Measurements from ENCODE around the gene TPCN1. TPM values are rescaled to one million over a fixed set of nuclear protein-coding genes. Genes with fewer than 3 reads are reported as not detected.

The TPCN1 gene
- total RNA-seq, 2 donors from 2014 or later = 54.7 to 111 TPM

GRCh38 chr12:113295886-113296556, 74.8 kb downstream of the TPCN1 start:
- Mint-ChIP-seq H3K9me3 (no peaks in the 10 kb centered on the region), H3K27ac (peak overlapping the region; percentile 22 to 70), H3K36me3 (peaks cover 0 to 4% of the 10 kb centered on the region in 2 donors)
- ATAC-seq = no peak
- DNase-seq (ENCODE audit: low spot score in 2 of 2) = no peak

- DNase-seq (ENCODE audit: low spot score in 2 of 2) (no peak), ATAC-seq (no peak)
- Mint-ChIP-seq H3K9me3 (no peaks in the 10 kb centered on the region), H3K27ac (peak overlapping the region; percentile 22 to 70), H3K36me3 (peaks cover 0 to 3% of the 10 kb centered on the region in 2 donors)
Observed at GRCh38 chr12:113296557-113297213, 75.4 kb downstream of the TPCN1 start.

GRCh38 chr12:113297214-113297587, 75.9 kb downstream of the TPCN1 start:
- no peaks in the 10 kb centered on the region for H3K9me3 Mint-ChIP-seq
- ATAC-seq (no peak), DNase-seq (ENCODE audit: low spot score in 2 of 2) (no peak)
- H3K36me3 Mint-ChIP-seq = peaks cover 0 to 6% of the 10 kb centered on the region in 2 donors
- H3K27ac Mint-ChIP-seq = no peak overlapping the region

- peak overlapping the region in 1 of 2 donors; percentile 81 for H3K27ac Mint-ChIP-seq
- no peak for DNase-seq (ENCODE audit: low spot score in 2 of 2)
- no peak for ATAC-seq
- peaks cover 0 to 6% of the 10 kb centered on the region in 2 donors for H3K36me3 Mint-ChIP-seq
- no peaks in the 10 kb centered on the region for H3K9me3 Mint-ChIP-seq
Observed at GRCh38 chr12:113297621-113298471, 76.6 kb downstream of the TPCN1 start.

- peaks cover 0 to 6% of the 10 kb centered on the region in 2 donors for H3K36me3 Mint-ChIP-seq
- no peaks in the 10 kb centered on the region for H3K9me3 Mint-ChIP-seq
- peak overlapping the region; percentile 75 to 81 for H3K27ac Mint-ChIP-seq
- ATAC-seq (no peak), DNase-seq (ENCODE audit: low spot score in 2 of 2) (no peak)
Observed at GRCh38 chr12:113298472-113298817, 77.2 kb downstream of the TPCN1 start.

GRCh38 chr12:113298861-113299545, 77.7 kb downstream of the TPCN1 start:
- peak overlapping the region; percentile 75 to 81 for H3K27ac Mint-ChIP-seq
- no peak for DNase-seq (ENCODE audit: low spot score in 2 of 2)
- H3K9me3 Mint-ChIP-seq = no peaks in the 10 kb centered on the region
- no peak for ATAC-seq
- peaks cover 0 to 6% of the 10 kb centered on the region in 2 donors for H3K36me3 Mint-ChIP-seq

GRCh38 chr12:113299619-113300237, 78.5 kb downstream of the TPCN1 start:
- Mint-ChIP-seq H3K27ac (peak overlapping the region; percentile 66 to 81), H3K9me3 (no peaks in the 10 kb centered on the region), H3K36me3 (peaks cover 0 to 6% of the 10 kb centered on the region in 2 donors)
- no peak for DNase-seq (ENCODE audit: low spot score in 2 of 2)
- ATAC-seq = peak in 1 of 2 donors; percentile 16

GRCh38 chr12:113301811-113302210, 80.5 kb downstream of the TPCN1 start:
- Mint-ChIP-seq H3K36me3 (peaks cover 0 to 6% of the 10 kb centered on the region in 2 donors), H3K27ac (peak overlapping the region in 1 of 2 donors; percentile 75)
- no peak for DNase-seq (ENCODE audit: low spot score in 2 of 2)

GRCh38 chr12:113302466-113302865, 81.2 kb downstream of the TPCN1 start:
- DNase-seq (ENCODE audit: low spot score in 2 of 2) = no peak
- Mint-ChIP-seq H3K9me3 (no peaks in the 10 kb centered on the region), H3K27ac (peak overlapping the region; percentile 51 to 85), H3K36me3 (peaks cover 0 to 6% of the 10 kb centered on the region in 2 donors)
- no peak for ATAC-seq

More at GRCh38 chr12:113301811-113302210, 80.5 kb downstream of the TPCN1 start:
- H3K9me3 Mint-ChIP-seq = no peaks in the 10 kb centered on the region
- ATAC-seq = no peak

- no peaks in the 10 kb centered on the region for H3K9me3 Mint-ChIP-seq
- peaks cover 0 to 6% of the 10 kb centered on the region in 2 donors for H3K36me3 Mint-ChIP-seq
- no peak for DNase-seq (ENCODE audit: low spot score in 2 of 2)
- ATAC-seq = no peak
- peak overlapping the region; percentile 78 to 85 for H3K27ac Mint-ChIP-seq
Observed at GRCh38 chr12:113302886-113303640, 81.8 kb downstream of the TPCN1 start.

- H3K36me3 Mint-ChIP-seq = peaks cover 0 to 11% of the 10 kb centered on the region in 2 donors
- DNase-seq (ENCODE audit: low spot score in 2 of 2) (no peak), ATAC-seq (no peak)
- H3K27ac Mint-ChIP-seq = no peak overlapping the region
- H3K9me3 Mint-ChIP-seq = no peaks in the 10 kb centered on the region
Observed at GRCh38 chr12:113305281-113305856, 84.1 kb downstream of the TPCN1 start.

- DNase-seq (ENCODE audit: low spot score in 2 of 2) (no peak), ATAC-seq (no peak)
- Mint-ChIP-seq H3K36me3 (peaks cover 0 to 17% of the 10 kb centered on the region in 2 donors), H3K27ac (no peak overlapping the region), H3K9me3 (no peaks in the 10 kb centered on the region)
Observed at GRCh38 chr12:113306382-113306781, 85.1 kb downstream of the TPCN1 start.

GRCh38 chr12:113310489-113310888, 89.2 kb downstream of the TPCN1 start:
- no peak for ATAC-seq
- Mint-ChIP-seq H3K27ac (peak overlapping the region in 1 of 2 donors; percentile 14), H3K9me3 (no peaks in the 10 kb centered on the region), H3K36me3 (peaks cover 0 to 18% of the 10 kb centered on the region in 2 donors)
- no peak for DNase-seq (ENCODE audit: low spot score in 2 of 2)

GRCh38 chr12:113314121-113314529, 92.9 kb downstream of the TPCN1 start:
- H3K27ac Mint-ChIP-seq = peak overlapping the region; percentile 10 to 64
- ATAC-seq (no peak), DNase-seq (ENCODE audit: low spot score in 2 of 2) (no peak)
- no peaks in the 10 kb centered on the region for H3K9me3 Mint-ChIP-seq
- peaks cover 13 to 32% of the 10 kb centered on the region in 2 donors for H3K36me3 Mint-ChIP-seq

GRCh38 chr12:113315358-113315757, 94.1 kb downstream of the TPCN1 start:
- Mint-ChIP-seq H3K9me3 (no peaks in the 10 kb centered on the region), H3K27ac (peak overlapping the region in 1 of 2 donors; percentile 37), H3K36me3 (peaks cover 13 to 32% of the 10 kb centered on the region in 2 donors)
- no peak for DNase-seq (ENCODE audit: low spot score in 2 of 2)
- ATAC-seq = no peak
